GM19035 (cell line): Measurements from ENCODE around the gene WDR7.

Source experiments
- ATAC-seq: cut with Tn5 transposase; IDR thresholded peaks from one replicate; pipeline ENCODE4 v1.9.1; 2021; ENCODE audit not compliant: unreplicated experiment

WDR7 gene

DNA sequence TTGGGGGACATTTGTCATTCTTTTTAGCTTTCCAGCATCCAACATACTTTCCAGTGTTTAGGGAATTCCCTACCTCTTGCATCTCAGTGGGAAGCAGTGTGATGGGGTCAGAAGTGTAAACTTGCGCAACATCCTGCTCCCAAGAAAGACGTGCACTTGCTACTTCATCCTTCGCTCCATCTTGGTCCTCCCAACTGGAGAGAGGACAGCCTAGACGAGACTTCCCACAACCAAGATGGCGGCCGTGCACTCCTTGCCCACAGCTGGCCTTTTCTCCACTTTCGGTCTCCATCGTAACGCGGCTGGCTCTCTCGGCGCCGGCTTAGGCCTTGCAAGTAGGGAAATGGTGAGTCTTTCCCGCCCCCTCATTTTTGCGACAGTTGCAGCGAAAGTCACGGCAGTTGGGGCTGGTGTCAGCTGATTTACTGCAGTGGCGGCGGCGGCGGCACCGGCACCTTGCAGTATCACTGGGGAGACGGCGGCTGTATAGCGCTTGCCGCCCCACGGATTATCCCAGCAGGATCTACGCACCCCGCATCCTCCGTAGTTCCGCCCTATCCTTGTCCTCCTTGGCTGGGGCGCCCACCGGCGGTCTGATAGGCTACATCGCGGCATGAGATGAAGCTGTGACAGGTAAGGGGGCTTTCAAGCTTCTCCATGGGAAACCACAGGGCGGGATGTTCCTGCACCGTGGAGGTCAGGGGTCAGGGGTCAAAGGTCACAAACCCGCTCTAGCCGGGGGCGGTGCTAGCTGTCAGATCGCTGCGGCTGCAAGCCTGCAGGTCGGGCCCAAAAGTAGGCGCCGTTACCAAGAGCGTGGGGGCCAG is at the start of gene WDR7:
TSS of gene WDR7 (plus strand) at position 416 of the 827 bp plus-strand sequence. CDS start 21,157 bp downstream, outside the sequence.
- peak; percentile 98 for ATAC-seq

DNA sequence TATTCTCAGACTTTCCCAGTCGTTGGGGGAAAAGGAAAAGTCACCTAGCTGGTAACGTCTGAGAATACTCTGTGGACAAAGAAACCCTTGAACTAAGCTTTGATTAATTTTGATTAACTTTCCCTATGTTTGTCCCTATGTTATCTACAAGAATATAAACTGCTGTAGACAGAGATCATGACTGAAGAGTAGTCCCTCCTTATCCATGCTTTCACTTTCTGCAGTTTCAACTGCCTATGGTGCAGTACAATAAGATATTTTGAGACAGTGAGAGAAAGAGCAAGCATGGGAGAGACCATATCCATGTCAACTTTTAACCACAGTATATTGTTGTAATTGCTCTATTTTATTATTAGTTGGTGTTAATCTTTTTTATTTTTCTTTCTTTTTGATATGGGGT is 44.5 kb upstream of the WDR7 start:
- no peak for ATAC-seq

DNA sequence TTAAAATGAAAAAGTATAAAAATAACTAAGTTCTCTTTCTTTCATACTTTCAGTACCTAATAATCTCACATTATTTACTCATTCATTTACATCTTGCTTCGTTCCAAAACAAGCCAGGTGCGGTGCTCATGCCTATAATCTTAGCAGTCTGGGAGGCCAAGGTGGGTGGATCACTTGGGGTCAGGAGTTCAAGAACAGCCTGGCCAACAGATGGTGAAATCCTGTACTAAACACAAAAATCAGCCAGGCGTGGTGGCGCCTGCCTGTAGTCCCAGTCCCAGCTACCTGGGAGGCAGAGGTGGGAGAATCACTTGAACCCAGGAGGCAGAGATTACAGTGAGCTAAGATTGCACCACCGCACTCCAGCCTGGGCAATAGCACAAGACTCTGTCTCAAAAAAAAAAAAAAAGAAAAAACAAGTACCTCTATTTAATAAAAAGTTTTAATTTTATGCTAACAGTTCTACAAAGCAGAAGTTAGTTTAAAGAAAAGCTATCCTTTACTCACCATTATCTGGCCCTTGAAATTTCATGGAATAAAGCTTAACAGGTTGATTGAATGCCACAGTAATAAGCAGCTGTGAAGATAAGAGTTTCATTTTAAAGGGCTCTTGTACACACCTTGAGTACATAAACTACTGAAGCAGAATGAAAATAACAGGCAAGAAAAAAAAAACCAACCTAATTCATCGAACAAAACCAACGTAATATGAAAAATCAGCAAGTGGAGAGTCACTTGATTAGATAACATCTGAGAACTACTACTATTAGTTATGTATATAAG is 35.2 kb upstream of the WDR7 start:
- no peak for ATAC-seq

DNA sequence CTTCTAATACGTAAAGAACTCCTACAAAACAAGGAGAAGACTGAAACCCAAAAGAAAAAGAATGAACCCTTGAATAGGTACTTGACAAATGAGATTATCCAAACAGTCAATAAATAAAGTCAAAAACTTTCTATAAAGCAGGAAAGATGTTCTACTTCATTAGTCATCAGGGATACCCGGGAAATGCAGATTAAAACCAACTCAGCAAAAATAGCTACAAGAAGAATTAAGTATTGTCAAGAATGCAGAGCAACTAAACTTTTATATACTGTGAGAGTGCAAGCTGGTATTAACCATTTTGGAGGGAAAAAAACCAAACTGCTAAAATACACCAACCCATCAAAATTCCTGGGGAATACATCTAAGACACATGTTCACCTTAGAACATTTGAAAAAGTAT is 23.2 kb upstream of the WDR7 start:
- ATAC-seq = no peak

DNA sequence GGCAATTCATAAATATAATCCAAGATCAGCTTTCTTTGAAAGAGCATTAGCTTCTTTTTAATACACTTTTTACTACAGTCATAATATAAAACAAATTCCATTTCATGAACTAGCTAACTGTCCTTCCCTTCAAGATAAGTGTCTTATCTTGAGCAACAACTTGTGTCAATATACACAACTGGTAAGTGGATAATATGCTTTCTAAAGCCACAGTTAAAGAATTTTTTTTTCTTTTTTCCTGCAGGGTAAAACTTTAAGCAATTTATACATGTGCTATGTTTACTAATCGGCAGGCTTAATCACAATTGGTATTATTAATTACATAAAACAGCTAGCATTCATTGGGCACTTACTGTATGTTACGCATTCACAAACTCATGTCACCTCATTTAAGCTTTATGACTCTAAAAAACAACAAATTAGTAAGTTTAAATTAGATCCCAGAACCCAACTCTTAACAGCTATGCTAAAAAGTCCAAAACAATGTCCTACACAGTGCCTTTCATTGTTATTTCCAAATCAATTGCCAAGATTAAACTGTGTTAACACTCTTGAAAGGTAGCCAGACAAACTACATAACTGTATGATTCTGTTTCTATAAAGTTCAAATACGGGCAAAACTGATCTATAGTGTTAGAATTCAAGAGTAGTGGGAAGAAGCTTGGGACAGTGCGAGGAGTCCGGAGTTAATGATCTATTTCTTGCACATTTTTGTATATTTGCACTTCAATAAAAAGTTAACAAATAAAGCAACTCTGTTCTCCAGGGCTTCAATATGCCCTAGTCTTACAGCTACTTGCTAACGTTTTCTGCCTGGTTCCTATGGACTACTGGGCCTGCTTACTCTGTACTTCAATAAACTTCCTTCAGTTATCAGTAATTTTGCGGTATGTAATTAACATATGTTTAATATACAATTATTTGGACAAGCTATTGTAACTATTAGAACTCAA is 18.8 kb upstream of the WDR7 start:
- no peak for ATAC-seq

DNA sequence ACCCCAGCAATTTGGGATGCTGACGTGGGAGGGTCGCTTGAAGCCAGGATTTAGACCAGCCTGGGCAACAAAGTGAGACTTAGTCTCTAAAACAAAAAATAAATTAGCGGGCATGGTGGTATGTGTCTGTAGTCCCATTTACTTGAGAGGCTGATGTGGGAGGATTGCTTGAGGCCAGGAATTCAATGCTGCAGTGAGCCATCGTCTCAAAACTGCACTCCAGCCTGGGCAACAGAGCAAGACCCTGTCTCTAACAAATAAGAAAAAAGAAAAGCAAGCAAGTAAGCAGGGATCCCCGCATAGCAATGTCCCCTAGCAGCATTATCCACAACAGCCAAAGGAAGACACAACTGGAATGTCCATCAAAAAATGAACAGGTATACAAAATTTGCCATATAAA is 16.2 kb upstream of the WDR7 start:
- no peak for ATAC-seq

DNA sequence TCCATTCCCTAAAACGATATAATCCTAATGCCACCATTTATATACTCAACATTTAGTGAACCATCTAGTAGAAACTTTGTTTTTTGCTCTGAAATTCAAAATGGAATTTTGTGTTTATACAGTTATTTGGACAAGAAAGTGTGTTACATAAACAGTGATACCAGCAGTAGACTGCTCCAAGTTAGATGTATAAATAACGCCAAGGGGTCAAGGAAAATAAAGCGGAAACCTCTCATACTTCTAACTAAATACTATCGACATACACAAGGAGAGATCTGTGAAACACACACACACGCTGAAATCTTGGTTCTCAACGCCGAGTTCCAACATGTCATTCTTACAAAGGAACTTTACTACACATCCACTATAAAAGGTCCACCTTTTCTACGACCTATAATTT is 14.0 kb upstream of the WDR7 start:
- ATAC-seq = no peak

DNA sequence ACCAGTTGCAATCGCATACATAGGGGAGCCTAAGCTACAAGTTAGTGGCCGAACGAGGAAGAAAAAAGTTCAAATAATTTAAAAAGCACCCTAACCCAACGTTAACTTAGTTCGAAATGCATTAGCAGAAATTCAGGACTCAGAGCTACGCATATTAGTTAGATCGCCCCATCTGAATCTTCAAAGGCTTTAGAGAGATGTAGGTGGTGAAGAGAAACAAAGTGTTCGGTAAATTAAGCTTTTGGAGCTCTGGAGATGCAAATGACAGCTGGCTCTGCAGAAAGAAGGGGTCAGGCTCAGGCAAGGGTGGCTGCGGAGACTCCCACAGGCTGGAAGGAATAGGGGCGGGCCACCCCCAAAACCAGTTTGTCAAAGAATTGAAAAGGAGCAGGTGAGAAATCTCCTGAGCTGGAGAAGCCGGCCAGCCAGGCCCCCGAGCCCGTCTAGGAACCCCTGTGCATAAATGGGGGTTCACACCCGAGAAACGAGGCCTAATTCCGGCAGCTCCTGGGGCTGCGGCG is 13.4 kb upstream of the WDR7 start:
- ATAC-seq = peak; percentile 6

DNA sequence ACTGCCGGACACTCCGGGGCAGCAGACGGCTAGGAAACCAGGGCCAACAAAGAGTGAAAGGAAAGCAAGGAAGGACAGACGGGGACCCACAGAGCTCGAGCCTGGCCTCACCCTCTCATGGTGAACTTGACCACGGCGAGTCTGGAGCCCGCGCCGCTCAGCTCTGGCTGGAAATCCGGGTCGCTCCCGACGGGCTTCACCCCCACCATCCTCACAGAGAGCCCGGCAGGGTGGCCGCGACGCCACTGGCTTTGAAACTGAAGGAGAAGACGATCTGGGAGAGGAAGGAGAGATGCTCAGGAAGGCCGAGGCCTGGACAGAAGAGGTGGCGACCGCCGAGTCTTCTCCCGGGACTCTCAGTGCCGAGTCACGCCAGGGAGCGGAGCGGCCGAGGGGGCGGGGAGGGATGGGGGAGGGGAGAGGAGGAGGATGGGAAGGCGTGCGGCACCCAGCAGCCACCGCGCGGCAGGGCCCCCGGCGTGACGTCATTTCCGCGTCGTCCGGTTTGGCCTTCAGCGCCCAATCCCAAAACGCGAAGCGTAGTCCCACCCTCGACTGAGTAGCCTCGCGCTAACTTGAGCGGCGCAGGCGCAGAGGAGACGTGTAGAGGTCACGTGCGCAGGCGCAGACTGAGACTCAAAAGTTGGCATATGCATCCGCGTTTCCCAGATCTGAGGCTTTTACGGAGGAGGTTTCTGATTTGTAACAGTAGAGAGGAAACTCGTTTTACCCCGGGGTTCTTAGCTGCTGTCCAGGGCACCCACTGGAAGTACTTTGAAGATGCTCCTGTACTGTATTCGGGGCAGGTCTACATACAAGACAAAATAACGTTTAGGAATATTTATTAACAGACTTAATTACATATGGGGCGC is 12.7 kb upstream of the WDR7 start, which contains the start of gene TXNL1:
TSS of gene TXNL1 (minus strand) at position 361 of the 872 bp plus-strand sequence. CDS start at position 209, 152 bp downstream.
- ATAC-seq = peak; percentile 95

DNA sequence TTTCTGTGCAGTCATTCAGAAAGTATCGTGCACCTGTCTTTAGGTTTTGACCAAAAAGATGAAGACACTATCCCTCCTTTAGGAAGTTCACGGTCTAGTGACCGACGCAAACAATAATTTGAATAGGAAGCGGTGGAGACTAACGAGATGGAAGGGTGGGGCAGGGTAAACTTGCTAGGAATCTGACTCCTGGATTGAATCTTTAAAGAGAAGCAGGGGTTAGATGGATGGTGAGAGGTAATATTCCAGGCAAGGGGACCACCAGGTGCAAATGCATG is 12.1 kb upstream of the WDR7 start:
- no peak for ATAC-seq

DNA sequence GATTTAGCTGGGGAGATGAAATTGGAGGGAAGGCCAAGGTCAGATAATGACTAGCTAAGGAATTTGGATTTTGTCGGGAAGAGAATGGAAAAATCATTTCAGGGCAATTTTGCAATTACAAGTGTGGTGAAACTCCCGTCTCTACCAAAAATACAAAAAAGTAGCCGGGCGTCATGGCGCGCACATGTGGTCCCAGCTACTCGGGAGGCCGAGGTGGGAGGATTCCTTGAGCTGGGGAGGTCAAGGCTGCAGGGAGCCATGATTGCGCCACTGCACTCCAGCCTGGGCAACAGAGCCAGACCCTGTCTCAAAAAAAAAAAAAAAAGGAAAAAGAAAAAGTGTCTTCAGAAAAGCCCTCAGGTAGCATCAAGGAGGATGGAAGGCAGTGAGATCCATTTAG is 11.6 kb upstream of the WDR7 start:
- no peak for ATAC-seq

DNA sequence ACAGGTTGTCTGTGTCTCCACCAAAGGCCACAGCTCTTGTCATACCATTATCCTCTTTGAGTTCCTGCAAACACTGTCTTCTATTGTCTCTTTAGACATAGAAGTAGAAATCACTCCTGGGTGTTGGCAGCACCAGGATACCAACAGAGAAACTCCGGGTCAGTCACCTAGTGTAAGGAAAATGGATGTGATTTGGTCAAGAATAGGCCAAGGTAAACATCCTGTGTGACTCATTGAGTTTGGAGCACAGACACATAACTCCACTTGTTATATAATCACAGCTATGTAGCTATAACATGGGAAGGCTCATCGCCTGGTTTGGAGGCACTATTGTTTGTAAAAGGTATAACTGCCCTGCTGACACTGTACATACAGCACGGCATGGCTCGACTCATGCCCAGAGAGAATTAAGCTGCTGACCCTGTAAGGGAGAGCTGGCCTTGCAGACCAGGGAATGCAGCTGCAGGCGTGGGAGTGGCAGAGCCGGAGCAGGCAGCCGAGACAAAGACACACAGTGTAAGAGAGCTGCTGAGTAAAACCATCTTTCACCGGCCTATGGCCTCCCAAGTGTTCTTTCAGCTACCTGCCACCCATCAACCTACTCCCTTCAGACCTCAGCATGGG is 9.3 kb upstream of the WDR7 start:
- no peak for ATAC-seq

DNA sequence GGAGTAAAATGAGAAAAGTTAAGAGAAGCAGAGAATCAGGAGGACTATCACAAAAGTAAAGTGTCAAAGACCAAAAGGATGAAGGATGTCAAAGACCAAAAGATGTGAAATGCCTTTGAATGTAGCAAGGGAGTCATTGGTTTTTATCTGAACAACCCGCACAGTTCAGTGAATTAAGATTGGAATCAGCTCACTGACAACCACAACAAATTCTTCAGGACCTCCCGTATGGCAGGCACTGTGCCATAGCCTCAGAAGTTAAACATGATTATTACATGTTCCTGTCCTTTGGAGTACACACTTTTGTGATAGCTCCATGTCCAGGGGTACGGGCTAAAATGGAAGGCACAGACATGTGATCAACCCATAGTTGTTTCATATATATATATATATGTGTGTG is 7.8 kb upstream of the WDR7 start:
- no peak for ATAC-seq

DNA sequence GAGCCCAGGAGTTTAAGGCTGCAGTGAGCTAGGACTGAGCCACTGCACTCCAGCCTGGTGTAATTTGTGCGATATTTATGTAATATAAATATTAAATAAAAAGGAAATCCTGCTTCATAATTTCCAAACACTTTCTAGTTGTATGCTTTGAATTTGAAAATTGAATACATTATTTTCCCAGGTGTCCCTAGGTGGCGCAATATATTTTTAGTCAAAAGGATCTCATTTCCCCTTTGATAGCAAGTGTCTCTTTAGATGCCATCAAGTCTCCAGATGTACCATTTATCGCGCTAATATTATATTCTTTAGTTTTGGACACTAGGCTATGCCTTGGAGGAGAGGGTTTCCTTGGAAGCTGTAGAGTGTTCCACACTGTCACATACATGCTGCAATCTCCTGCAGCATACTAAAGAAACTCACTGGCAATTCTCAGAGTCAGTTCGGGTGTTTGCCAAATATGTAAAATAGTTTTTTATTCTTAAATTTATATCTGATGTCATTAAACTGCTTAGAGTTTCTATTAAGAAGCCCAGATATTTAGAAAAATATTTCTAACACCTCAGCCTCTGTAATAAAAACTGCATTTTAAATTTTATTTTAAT is 5.6 kb upstream of the WDR7 start:
- no peak for ATAC-seq

DNA sequence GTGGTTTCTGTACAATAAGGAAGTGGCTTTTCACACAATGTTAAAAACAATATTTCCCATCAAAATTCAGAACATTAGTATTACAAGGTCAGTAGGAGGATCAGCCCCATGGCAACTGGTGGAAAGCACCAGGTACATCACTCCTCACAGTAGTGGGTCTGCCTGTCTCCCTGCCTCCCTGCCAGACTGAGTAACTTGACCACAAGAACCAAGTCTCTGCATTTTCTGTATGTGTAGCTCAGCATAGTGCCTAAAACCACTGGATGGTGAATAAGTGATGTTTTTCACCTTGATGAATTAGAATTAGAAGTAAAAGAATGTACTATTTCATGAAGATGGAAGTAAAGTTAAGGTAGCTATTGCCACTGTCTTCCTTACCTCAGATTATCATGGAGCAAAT is 4.1 kb upstream of the WDR7 start:
- no peak for ATAC-seq

DNA sequence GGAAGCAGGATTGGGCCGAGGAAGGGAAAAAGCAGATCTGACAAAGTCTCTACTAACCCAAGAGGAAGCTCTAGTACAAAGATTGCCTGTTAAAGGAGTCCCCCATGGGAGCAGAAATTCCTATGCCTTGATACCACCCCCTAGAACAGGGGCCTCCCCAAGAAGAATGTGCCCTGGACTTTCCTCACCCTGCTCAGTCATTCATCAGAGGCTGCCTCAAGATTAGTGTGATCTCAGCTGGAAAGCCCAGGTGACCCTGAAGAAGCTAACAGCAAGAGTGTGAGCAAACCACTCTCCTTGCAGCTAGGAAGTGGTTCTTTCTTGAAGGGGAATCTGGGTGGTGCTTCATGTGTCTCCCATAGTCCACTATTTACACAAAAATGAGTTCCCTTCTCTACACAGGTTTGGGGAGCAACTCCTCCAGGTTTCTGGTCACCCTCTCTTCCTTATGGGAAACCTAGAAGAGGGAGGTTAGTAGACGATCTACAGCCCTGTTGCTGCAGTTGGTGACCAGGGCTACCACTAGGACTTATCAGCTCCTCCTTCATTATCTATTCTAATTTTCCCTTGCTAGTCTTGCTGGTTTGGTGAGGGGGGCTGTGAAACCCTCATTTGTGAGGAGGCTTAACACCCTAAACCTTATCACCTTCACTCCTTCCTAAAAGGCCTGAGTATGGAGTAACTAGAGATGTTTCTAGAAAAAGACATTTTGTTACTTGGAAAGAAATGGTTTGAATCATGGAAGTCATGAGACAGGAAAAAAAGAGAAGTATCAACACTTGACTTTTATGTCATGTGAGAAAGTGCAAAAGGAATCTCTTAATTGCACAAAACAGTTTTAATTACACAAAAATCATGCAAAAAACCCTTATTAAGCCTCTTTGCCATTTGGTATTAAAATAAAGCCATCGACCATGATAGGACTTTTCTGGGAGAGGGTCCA is 2.9 kb upstream of the WDR7 start:
- ATAC-seq = no peak

DNA sequence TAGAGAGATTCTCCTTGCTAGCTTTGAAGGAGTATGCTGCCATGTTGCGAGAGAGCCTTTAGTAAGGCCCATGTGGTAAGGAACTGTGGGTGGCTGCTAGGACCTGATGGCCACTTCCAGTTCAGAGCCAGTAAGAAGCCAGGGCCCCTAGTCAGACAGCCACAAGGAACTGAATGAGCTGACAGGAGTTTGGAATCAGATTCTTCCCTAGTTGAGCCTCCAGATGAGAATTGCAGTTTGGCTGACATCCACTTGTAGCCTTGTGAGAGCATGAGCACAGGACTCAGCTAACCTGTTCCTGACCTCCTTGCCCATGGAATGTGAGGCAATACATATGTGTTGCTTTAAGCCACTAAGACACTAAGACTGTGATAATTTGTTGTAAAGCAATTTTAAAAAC is 1.2 kb upstream of the WDR7 start:
- no peak for ATAC-seq

DNA sequence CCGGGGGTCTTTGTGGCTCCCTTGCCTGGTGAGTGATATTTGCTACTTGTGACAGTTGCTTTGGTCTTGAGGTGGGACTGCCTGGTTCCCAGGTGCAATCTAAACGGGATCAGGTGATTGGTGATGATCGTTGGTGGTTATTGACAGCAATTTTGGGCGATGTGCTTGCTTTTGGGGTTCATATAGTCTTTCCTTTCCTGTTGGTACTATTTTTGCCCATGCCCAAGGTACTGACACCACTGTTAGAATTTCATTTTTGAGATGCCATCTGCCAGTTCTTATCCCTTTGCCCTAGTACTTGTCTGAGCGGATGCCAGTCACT is 573 bp downstream of the WDR7 start:
- no peak for ATAC-seq
